GM18867 (cell line): ENCODE measurements around the gene DCAF10.
"Not testable (repeated sequence)": the region's sequence is repeated elsewhere in the genome, so short reads cannot be mapped to it uniquely, and the experiment has no call there.

Experiments used
- ATAC-seq: cut with Tn5 transposase; IDR thresholded peaks from one replicate; pipeline ENCODE4 v1.9.1; 2021; ENCODE audit warnings: mild to moderate bottlenecking, moderate library complexity; ENCODE audit not compliant: unreplicated experiment

The DCAF10 gene

GRCh38 chr9:37856551-37856950, 56.0 kb downstream of the DCAF10 start:
- ATAC-seq, result no peak

GRCh38 chr9:37859043-37859442, 58.4 kb downstream of the DCAF10 start:
- ATAC-seq, result no peak

- ATAC-seq, result no peak
Measured at GRCh38 chr9:37862530-37862929, 61.9 kb downstream of the DCAF10 start.

GRCh38 chr9:37870081-37870798, 69.6 kb downstream of the DCAF10 start:
- no peak for ATAC-seq

- no peak for ATAC-seq
Measured at GRCh38 chr9:37870799-37871176, 70.2 kb downstream of the DCAF10 start.

GRCh38 chr9:37873955-37874354, 73.4 kb downstream of the DCAF10 start:
- no peak for ATAC-seq

- no peak for ATAC-seq
Measured at GRCh38 chr9:37876376-37876775, 75.8 kb downstream of the DCAF10 start.

GRCh38 chr9:37880916-37881479, 80.4 kb downstream of the DCAF10 start:
- peak; percentile 67 for ATAC-seq

- ATAC-seq, result not testable (repeated sequence)
Measured at GRCh38 chr9:37887977-37888583, 87.5 kb downstream of the DCAF10 start.

GRCh38 chr9:37889536-37889935, 88.9 kb downstream of the DCAF10 start:
- ATAC-seq, result no peak

- not testable (repeated sequence) for ATAC-seq
Measured at GRCh38 chr9:37891042-37891441, 90.4 kb downstream of the DCAF10 start.

GRCh38 chr9:37892063-37892462, 91.5 kb downstream of the DCAF10 start:
- no peak for ATAC-seq

GRCh38 chr9:37897665-37898064, 97.1 kb downstream of the DCAF10 start:
- ATAC-seq, result no peak

GRCh38 chr9:37899041-37899440, 98.4 kb downstream of the DCAF10 start:
- ATAC-seq, result no peak

GRCh38 chr9:37902131-37902530, 101.5 kb downstream of the DCAF10 start:
- no peak for ATAC-seq

- peak; percentile 13 for ATAC-seq
Measured at GRCh38 chr9:37902796-37903646, 102.4 kb downstream of the DCAF10 start.

GRCh38 chr9:37903647-37904444, 103.2 kb downstream of the DCAF10 start, which contains the start of gene SLC25A51:
Gene SLC25A51 (minus strand): TSS chr9:37904127. CDS start chr9:37888550, 15,577 bp downstream.
- ATAC-seq, result peak; percentile 86

- ATAC-seq, result no peak
Measured at GRCh38 chr9:37904445-37905130, 104.0 kb downstream of the DCAF10 start.

- ATAC-seq, result no peak
Measured at GRCh38 chr9:37905131-37905505, 104.5 kb downstream of the DCAF10 start.

- ATAC-seq, result no peak
Measured at GRCh38 chr9:37905776-37906175, 105.2 kb downstream of the DCAF10 start.
